SK-N-SH treated with all-trans-retinoic acid at 6 μM for 48 hours (cell line): ENCODE data around the gene SPAG5.

Experiments used
- ATAC-seq: fragments of 200-7000 bp; cut with Tn5 transposase; 3 replicates; pipeline ENCODE4 v1.9.1; 2020; ENCODE audit warnings: mild to moderate bottlenecking, moderate library complexity
- ARNTL ChIP-seq: fragments of 450-650 bp; formaldehyde crosslinking; IDR thresholded peaks from 2 replicates; pipeline ENCODE4 v1.5.0; 2020; ENCODE audit warnings: low read depth, mild to moderate bottlenecking, moderate library complexity, borderline replicate concordance
- BACH2 ChIP-seq: fragments of 250-450 bp; sonication (Bioruptor Pico); IDR thresholded peaks from 2 replicates; pipeline ENCODE4 v1.9.0; 2021; ENCODE audit warnings: mild to moderate bottlenecking, borderline replicate concordance
- CSDC2 ChIP-seq: fragments of 250-450 bp; sonication (Bioruptor Pico); IDR thresholded peaks from 2 replicates; pipeline ENCODE4 v1.5.0; 2020; ENCODE audit warnings: mild to moderate bottlenecking, moderate library complexity
- ESRRG ChIP-seq: fragments of 250-450 bp; sonication (Bioruptor Pico); IDR thresholded peaks from 2 replicates; pipeline ENCODE4 v1.6.1; 2021; ENCODE audit warnings: mild to moderate bottlenecking
- GLIS3 ChIP-seq: fragments of 250-450 bp; sonication (Bioruptor Pico); IDR thresholded peaks from 2 replicates; pipeline ENCODE4 v1.5.0; 2020; ENCODE audit warnings: mild to moderate bottlenecking, moderate library complexity
- ISL1 ChIP-seq: fragments of 250-450 bp; sonication (Bioruptor Pico); IDR thresholded peaks from 2 replicates; pipeline ENCODE4 v2.1.2; 2022; ENCODE audit warnings: mild to moderate bottlenecking, moderate library complexity
- OSR1 ChIP-seq: fragments of 250-450 bp; sonication (Bioruptor Pico); IDR thresholded peaks from 2 replicates; pipeline ENCODE4 v1.8.0; 2022; ENCODE audit warnings: moderate library complexity, mild to moderate bottlenecking, inconsistent platforms
- PPARA ChIP-seq: fragments of 250-450 bp; sonication (Bioruptor Pico); IDR thresholded peaks from 2 replicates; pipeline ENCODE4 v1.5.0; 2020; ENCODE audit warnings: mild to moderate bottlenecking, borderline replicate concordance
- RARB ChIP-seq: fragments of 250-450 bp; sonication (Bioruptor Pico); IDR thresholded peaks from 2 replicates; pipeline ENCODE4 v1.8.0; 2021; ENCODE audit warnings: mild to moderate bottlenecking, moderate library complexity
- SNAI2 ChIP-seq: fragments of 250-450 bp; sonication (Bioruptor Pico); IDR thresholded peaks from 2 replicates; pipeline ENCODE4 v1.5.0; 2020; ENCODE audit warnings: mild to moderate bottlenecking, moderate library complexity
- TCF4 ChIP-seq: fragments of 250-450 bp; sonication (Bioruptor Pico); IDR thresholded peaks from 2 replicates; pipeline ENCODE4 v1.8.0; 2021; ENCODE audit warnings: mild to moderate bottlenecking, moderate library complexity, borderline replicate concordance
- TOX ChIP-seq: fragments of 250-450 bp; sonication (Bioruptor Pico); IDR thresholded peaks from 2 replicates; pipeline ENCODE4 v1.8.0; 2021; ENCODE audit warnings: mild to moderate bottlenecking, moderate library complexity, borderline replicate concordance
- ZC3H10 ChIP-seq: fragments of 250-450 bp; sonication (Bioruptor Pico); IDR thresholded peaks from 2 replicates; pipeline ENCODE4 v1.5.1; 2021; ENCODE audit warnings: mild to moderate bottlenecking, moderate library complexity
- ZFP3 ChIP-seq: fragments of 250-450 bp; sonication (Bioruptor Pico); IDR thresholded peaks from 2 replicates; pipeline ENCODE4 v1.5.0; 2020; ENCODE audit warnings: mild to moderate bottlenecking, moderate library complexity
- ZFP30 ChIP-seq: fragments of 450-650 bp; formaldehyde crosslinking; IDR thresholded peaks from 2 replicates; pipeline ENCODE4 v1.5.0; 2022; ENCODE audit warnings: mild to moderate bottlenecking, moderate library complexity
- ZNF565 ChIP-seq: fragments of 450-650 bp; formaldehyde crosslinking; conservative IDR thresholded peaks from 2 replicates; pipeline ENCODE4 v1.5.0; 2020; ENCODE audit warnings: low read depth, mild to moderate bottlenecking, moderate library complexity
- ZNF70 ChIP-seq: fragments of 450-650 bp; formaldehyde crosslinking; IDR thresholded peaks from 2 replicates; pipeline ENCODE4 v1.5.0; 2020; ENCODE audit warnings: mild to moderate bottlenecking, moderate library complexity
- ZNF8 ChIP-seq: fragments of 450-650 bp; formaldehyde crosslinking; IDR thresholded peaks from 2 replicates; pipeline ENCODE4 v1.5.0; 2020; ENCODE audit warnings: mild to moderate bottlenecking, moderate library complexity
- TF ChIP-seq, protein P1 (sequence below): fragments of 250-450 bp; sonication (Bioruptor Pico); IDR thresholded peaks from 2 replicates; pipeline ENCODE4 v1.5.1; 2021; ENCODE audit warnings: mild to moderate bottlenecking, moderate library complexity
- TF ChIP-seq, protein P2 (sequence below): fragments of 250-450 bp; sonication (Bioruptor Pico); IDR thresholded peaks from 2 replicates; pipeline ENCODE4 v1.8.0; 2021; ENCODE audit warnings: low read depth, mild to moderate bottlenecking, moderate library complexity, borderline replicate concordance
- TF ChIP-seq, protein P3 (sequence below): fragments of 250-450 bp; sonication (Bioruptor Pico); IDR thresholded peaks from 2 replicates; pipeline ENCODE4 v1.5.1; 2020; ENCODE audit warnings: low read depth, mild to moderate bottlenecking, moderate library complexity
- TF ChIP-seq, protein P4 (sequence below): fragments of 250-450 bp; sonication (Bioruptor Pico); IDR thresholded peaks from 2 replicates; pipeline ENCODE4 v1.5.0; 2020; ENCODE audit warnings: mild to moderate bottlenecking, moderate library complexity
- TF ChIP-seq, protein P5 (sequence below): fragments of 250-450 bp; sonication (Bioruptor Pico); IDR thresholded peaks from 2 replicates; pipeline ENCODE4 v1.8.0; 2020; ENCODE audit warnings: mild to moderate bottlenecking, moderate library complexity, borderline replicate concordance

Gene SPAG5

DNA sequence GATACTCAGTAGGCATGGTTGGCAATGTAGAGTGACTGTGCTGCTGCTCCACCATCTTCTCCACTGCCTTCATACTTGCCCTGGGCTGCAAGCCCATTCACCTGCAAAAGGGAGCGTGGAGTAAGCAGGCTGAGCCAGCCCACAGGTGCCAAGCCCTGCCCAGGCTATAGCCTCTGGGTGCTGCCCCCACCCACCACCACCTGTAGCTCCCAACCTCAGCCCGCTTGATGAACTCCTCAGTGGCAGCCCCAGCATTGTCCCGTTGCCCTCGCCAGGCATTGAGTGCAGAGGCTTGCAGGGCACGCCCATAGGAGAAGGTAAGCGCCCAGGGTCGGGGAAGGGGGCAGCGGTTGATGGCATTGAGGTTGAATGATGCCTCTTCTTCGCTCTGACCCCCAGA, 25.3 kb downstream of the SPAG5 start:
- no peak for ATAC-seq
- TF ChIP-seq RARB (CRISPR knock-in tag), result no peak
- no peak for TF ChIP-seq ESRRG (CRISPR knock-in tag)
- TF ChIP-seq ZFP3 (CRISPR knock-in tag), result no peak
- TF ChIP-seq GLIS3 (CRISPR knock-in tag), result no peak
- TF ChIP-seq, protein P1, sequence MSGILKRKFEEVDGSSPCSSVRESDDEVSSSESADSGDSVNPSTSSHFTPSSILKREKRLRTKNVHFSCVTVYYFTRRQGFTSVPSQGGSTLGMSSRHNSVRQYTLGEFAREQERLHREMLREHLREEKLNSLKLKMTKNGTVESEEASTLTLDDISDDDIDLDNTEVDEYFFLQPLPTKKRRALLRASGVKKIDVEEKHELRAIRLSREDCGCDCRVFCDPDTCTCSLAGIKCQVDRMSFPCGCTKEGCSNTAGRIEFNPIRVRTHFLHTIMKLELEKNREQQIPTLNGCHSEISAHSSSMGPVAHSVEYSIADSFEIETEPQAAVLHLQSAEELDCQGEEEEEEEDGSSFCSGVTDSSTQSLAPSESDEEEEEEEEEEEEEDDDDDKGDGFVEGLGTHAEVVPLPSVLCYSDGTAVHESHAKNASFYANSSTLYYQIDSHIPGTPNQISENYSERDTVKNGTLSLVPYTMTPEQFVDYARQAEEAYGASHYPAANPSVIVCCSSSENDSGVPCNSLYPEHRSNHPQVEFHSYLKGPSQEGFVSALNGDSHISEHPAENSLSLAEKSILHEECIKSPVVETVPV, result no peak
- no peak for TF ChIP-seq BACH2
- no peak for TF ChIP-seq TCF4 (CRISPR knock-in tag)
- no peak for TF ChIP-seq SNAI2
- no peak for TF ChIP-seq ISL1
- TF ChIP-seq, protein P2, sequence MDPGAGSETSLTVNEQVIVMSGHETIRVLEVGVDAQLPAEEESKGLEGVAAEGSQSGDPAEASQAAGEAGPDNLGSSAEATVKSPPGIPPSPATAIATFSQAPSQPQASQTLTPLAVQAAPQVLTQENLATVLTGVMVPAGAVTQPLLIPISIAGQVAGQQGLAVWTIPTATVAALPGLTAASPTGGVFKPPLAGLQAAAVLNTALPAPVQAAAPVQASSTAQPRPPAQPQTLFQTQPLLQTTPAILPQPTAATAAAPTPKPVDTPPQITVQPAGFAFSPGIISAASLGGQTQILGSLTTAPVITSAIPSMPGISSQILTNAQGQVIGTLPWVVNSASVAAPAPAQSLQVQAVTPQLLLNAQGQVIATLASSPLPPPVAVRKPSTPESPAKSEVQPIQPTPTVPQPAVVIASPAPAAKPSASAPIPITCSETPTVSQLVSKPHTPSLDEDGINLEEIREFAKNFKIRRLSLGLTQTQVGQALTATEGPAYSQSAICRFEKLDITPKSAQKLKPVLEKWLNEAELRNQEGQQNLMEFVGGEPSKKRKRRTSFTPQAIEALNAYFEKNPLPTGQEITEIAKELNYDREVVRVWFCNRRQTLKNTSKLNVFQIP, result no peak
- TF ChIP-seq, protein P3, sequence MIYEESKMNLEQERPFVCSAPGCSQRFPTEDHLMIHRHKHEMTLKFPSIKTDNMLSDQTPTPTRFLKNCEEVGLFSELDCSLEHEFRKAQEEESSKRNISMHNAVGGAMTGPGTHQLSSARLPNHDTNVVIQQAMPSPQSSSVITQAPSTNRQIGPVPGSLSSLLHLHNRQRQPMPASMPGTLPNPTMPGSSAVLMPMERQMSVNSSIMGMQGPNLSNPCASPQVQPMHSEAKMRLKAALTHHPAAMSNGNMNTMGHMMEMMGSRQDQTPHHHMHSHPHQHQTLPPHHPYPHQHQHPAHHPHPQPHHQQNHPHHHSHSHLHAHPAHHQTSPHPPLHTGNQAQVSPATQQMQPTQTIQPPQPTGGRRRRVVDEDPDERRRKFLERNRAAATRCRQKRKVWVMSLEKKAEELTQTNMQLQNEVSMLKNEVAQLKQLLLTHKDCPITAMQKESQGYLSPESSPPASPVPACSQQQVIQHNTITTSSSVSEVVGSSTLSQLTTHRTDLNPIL, result no peak
- TF ChIP-seq ARNTL (CRISPR knock-in tag), result no peak
- no peak for TF ChIP-seq ZNF70 (CRISPR knock-in tag)
- no peak for TF ChIP-seq ZFP30 (CRISPR knock-in tag)
- TF ChIP-seq ZNF8 (CRISPR knock-in tag), result no peak
- no peak for TF ChIP-seq OSR1 (CRISPR knock-in tag)
- no peak for TF ChIP-seq PPARA

DNA sequence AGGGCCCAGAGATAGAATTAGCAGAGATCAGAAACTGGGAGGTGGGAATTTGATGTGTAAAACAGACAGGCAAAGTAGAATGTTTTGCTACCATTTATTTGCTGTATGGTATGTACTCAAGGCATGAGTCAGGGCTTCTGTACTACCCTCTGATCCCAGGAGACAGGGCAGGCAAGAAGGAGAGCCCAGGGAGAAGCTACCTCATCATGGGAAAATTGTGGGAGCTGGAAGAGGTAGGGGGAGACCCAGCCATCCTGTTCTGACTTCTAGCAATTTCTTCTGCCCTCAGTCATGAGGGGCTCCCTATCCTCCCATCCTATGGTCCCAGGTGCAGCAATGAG, 25.8 kb downstream of the SPAG5 start:
- no peak for TF ChIP-seq ISL1
- TF ChIP-seq ZFP3 (CRISPR knock-in tag), result no peak
- no peak for TF ChIP-seq ZNF565
- TF ChIP-seq, protein P4, sequence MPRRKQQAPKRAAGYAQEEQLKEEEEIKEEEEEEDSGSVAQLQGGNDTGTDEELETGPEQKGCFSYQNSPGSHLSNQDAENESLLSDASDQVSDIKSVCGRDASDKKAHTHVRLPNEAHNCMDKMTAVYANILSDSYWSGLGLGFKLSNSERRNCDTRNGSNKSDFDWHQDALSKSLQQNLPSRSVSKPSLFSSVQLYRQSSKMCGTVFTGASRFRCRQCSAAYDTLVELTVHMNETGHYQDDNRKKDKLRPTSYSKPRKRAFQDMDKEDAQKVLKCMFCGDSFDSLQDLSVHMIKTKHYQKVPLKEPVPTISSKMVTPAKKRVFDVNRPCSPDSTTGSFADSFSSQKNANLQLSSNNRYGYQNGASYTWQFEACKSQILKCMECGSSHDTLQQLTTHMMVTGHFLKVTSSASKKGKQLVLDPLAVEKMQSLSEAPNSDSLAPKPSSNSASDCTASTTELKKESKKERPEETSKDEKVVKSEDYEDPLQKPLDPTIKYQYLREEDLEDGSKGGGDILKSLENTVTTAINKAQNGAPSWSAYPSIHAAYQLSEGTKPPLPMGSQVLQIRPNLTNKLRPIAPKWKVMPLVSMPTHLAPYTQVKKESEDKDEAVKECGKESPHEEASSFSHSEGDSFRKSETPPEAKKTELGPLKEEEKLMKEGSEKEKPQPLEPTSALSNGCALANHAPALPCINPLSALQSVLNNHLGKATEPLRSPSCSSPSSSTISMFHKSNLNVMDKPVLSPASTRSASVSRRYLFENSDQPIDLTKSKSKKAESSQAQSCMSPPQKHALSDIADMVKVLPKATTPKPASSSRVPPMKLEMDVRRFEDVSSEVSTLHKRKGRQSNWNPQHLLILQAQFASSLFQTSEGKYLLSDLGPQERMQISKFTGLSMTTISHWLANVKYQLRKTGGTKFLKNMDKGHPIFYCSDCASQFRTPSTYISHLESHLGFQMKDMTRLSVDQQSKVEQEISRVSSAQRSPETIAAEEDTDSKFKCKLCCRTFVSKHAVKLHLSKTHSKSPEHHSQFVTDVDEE, result no peak
- TF ChIP-seq TCF4 (CRISPR knock-in tag), result no peak
- TF ChIP-seq, protein P1, result no peak
- TF ChIP-seq, protein P3, result no peak
- TF ChIP-seq OSR1 (CRISPR knock-in tag), result no peak
- TF ChIP-seq, protein P2, result no peak
- TF ChIP-seq TOX (CRISPR knock-in tag), result no peak
- TF ChIP-seq, protein P5, sequence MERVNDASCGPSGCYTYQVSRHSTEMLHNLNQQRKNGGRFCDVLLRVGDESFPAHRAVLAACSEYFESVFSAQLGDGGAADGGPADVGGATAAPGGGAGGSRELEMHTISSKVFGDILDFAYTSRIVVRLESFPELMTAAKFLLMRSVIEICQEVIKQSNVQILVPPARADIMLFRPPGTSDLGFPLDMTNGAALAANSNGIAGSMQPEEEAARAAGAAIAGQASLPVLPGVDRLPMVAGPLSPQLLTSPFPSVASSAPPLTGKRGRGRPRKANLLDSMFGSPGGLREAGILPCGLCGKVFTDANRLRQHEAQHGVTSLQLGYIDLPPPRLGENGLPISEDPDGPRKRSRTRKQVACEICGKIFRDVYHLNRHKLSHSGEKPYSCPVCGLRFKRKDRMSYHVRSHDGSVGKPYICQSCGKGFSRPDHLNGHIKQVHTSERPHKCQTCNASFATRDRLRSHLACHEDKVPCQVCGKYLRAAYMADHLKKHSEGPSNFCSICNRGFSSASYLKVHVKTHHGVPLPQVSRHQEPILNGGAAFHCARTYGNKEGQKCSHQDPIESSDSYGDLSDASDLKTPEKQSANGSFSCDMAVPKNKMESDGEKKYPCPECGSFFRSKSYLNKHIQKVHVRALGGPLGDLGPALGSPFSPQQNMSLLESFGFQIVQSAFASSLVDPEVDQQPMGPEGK (CRISPR knock-in tag), result no peak
- no peak for TF ChIP-seq ZC3H10 (CRISPR knock-in tag)
- no peak for TF ChIP-seq GLIS3 (CRISPR knock-in tag)
- no peak for TF ChIP-seq CSDC2 (CRISPR knock-in tag)
- no peak for TF ChIP-seq PPARA
- no peak for TF ChIP-seq ZNF8 (CRISPR knock-in tag)
- TF ChIP-seq ZFP30 (CRISPR knock-in tag), result no peak
- no peak for TF ChIP-seq ARNTL (CRISPR knock-in tag)
- no peak for TF ChIP-seq BACH2
- ATAC-seq, result no peak
